ENCODE results near the gene HEG1.
A peak's percentile ranks its signal among the peaks of the same experiment; 100 is the strongest.

GRCh38 chr3:124995460-124995994 lies 60.3 kb downstream of the HEG1 start:
- TF ChIP-seq CTCF (IDR thresholded peaks at IDR 0.05): peak in 1 of 3 donors; percentile 34
- TF ChIP-seq POLR2A (IDR thresholded peaks at IDR 0.05): no peak

All from lower leg skin (tissue), 3 donors.